Testis (tissue), 2 donors: ENCODE results near the gene PCGF6.

ENCODE experiments used
- POLR2A ChIP-seq: fragments of 450-650 bp; IDR thresholded peaks from one replicate; pipeline ENCODE4 v1.6.1; 2017; ENCODE audit warnings: antibody characterized with exemption, mild to moderate bottlenecking, moderate library complexity
- TF ChIP-seq, protein P1 (sequence below), 3 experiments: fragments of 450-650 bp in 2 of 3; fragments of 200-600 bp in 1 of 3; sonication (generic) in 1 of 3; IDR thresholded peaks; one replicate each; pipeline ENCODE4 v1.5.1; 2016 to 2019; ENCODE audit warnings: antibody characterized with exemption in 3 of 3, mild to moderate bottlenecking in 2 of 3, moderate library complexity in 1 of 3

DNA sequence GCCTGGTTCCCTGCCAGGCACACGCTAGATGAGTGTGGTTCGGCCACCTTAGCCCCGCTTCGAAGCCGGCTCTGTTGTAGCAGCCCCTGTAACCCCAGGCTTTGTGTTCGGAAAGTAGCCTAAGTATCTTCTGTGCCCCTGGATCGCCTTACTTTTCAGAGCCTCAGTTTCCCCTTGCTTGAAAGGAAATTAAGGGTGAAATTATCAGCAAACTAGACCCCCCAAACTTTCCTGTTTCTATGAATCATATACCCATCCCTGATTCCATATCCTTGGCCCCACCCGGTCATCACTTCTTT is 45.8 kb upstream of the PCGF6 start:
- TF ChIP-seq, protein P1, sequence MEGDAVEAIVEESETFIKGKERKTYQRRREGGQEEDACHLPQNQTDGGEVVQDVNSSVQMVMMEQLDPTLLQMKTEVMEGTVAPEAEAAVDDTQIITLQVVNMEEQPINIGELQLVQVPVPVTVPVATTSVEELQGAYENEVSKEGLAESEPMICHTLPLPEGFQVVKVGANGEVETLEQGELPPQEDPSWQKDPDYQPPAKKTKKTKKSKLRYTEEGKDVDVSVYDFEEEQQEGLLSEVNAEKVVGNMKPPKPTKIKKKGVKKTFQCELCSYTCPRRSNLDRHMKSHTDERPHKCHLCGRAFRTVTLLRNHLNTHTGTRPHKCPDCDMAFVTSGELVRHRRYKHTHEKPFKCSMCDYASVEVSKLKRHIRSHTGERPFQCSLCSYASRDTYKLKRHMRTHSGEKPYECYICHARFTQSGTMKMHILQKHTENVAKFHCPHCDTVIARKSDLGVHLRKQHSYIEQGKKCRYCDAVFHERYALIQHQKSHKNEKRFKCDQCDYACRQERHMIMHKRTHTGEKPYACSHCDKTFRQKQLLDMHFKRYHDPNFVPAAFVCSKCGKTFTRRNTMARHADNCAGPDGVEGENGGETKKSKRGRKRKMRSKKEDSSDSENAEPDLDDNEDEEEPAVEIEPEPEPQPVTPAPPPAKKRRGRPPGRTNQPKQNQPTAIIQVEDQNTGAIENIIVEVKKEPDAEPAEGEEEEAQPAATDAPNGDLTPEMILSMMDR (IDR thresholded peaks at IDR 0.05), result no peak
- TF ChIP-seq POLR2A, result no peak
